ENCODE results near the gene GAGE10. TPM values are rescaled to one million over a fixed set of nuclear protein-coding genes. Genes with fewer than 3 reads are reported as not detected.

The GAGE10 gene
- total and polyA plus RNA-seq, 2 of the 8 experiments (the other 6 are each of a cell fraction or from before 2014, with no cell fraction given): not detected

DNA sequence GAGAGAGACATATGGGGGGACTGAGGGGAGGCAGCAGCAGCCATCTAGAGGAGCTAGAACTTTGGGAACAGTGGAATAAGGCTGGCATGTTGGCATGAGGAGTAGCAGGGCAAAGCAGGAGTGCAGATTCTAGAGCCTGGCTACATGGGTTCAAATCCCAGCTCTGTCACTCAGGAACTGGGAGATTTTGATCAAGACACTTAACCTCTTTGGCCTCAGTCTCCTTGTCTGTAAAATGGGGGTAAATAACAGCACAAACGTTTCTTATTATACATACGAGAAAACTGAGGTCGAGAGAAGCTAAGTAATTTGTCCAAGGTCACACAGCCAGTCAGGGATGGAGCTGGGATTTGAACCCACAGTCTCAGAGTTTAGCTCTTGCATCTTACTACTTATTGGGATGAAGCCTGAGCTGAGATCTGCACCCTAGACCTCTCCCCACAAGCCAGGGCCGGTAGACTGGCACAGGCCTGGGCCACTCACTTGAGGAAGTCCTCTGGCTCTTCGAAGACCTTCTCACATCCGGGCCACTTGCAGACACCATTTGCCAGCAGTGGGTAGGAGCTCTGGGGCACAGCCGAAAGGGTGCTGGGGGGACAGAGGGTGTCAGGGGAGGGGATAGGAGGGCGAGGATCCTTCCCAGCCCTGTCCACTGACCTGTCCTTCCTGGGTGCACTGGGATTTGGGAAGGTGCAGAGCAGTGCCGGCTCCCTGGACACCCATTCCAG, 47.0 kb upstream of the GAGE10 start (continued):
- TF ChIP-seq, protein P1, sequence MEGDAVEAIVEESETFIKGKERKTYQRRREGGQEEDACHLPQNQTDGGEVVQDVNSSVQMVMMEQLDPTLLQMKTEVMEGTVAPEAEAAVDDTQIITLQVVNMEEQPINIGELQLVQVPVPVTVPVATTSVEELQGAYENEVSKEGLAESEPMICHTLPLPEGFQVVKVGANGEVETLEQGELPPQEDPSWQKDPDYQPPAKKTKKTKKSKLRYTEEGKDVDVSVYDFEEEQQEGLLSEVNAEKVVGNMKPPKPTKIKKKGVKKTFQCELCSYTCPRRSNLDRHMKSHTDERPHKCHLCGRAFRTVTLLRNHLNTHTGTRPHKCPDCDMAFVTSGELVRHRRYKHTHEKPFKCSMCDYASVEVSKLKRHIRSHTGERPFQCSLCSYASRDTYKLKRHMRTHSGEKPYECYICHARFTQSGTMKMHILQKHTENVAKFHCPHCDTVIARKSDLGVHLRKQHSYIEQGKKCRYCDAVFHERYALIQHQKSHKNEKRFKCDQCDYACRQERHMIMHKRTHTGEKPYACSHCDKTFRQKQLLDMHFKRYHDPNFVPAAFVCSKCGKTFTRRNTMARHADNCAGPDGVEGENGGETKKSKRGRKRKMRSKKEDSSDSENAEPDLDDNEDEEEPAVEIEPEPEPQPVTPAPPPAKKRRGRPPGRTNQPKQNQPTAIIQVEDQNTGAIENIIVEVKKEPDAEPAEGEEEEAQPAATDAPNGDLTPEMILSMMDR (IDR thresholded peaks at IDR 0.05; ENCODE audit: control extremely low read depth in 1 of 3, insufficient read depth in 1 of 3, low read depth in 1 of 3, low read length in 3 of 3): no peak

All from H1 (cell line).